GM18520 (cell line): ENCODE measurements around the gene METTL15.
"Not testable (repeated sequence)": the region's sequence is repeated elsewhere in the genome, so short reads cannot be mapped to it uniquely, and the experiment has no call there.

Experiments used
- ATAC-seq: cut with Tn5 transposase; IDR thresholded peaks from one replicate; pipeline ENCODE4 v1.9.1; 2021; ENCODE audit not compliant: unreplicated experiment

METTL15 gene

GRCh38 chr11:28108958-28109357 is 770 bp downstream of the METTL15 start:
- ATAC-seq = no peak

- ATAC-seq = peak; percentile 27
Observed at GRCh38 chr11:28110108-28110820, 2.1 kb downstream of the METTL15 start.

- ATAC-seq = no peak
Observed at GRCh38 chr11:28110821-28111200, 2.6 kb downstream of the METTL15 start.

- no peak for ATAC-seq
Observed at GRCh38 chr11:28114116-28114515, 5.9 kb downstream of the METTL15 start.

- ATAC-seq = no peak
Observed at GRCh38 chr11:28114731-28115130, 6.5 kb downstream of the METTL15 start.

GRCh38 chr11:28117712-28118111 is 9.5 kb downstream of the METTL15 start:
- no peak for ATAC-seq

GRCh38 chr11:28123151-28123581 is 15.0 kb downstream of the METTL15 start:
- ATAC-seq = no peak

GRCh38 chr11:28132548-28132947 is 24.4 kb downstream of the METTL15 start:
- no peak for ATAC-seq

- ATAC-seq = no peak
Observed at GRCh38 chr11:28133146-28133545, 25.0 kb downstream of the METTL15 start.

- not testable (repeated sequence) for ATAC-seq
Observed at GRCh38 chr11:28136157-28136556, 28.0 kb downstream of the METTL15 start.

- ATAC-seq = no peak
Observed at GRCh38 chr11:28137366-28137765, 29.2 kb downstream of the METTL15 start.

- no peak for ATAC-seq
Observed at GRCh38 chr11:28137832-28138231, 29.6 kb downstream of the METTL15 start.

GRCh38 chr11:28139841-28140415 is 31.7 kb downstream of the METTL15 start:
- no peak for ATAC-seq

GRCh38 chr11:28140689-28141455 is 32.7 kb downstream of the METTL15 start:
- ATAC-seq = no peak

GRCh38 chr11:28142724-28143123 is 34.5 kb downstream of the METTL15 start:
- no peak for ATAC-seq

GRCh38 chr11:28144808-28145207 is 36.6 kb downstream of the METTL15 start:
- no peak for ATAC-seq

GRCh38 chr11:28146123-28146751 is 38.0 kb downstream of the METTL15 start:
- no peak for ATAC-seq

- no peak for ATAC-seq
Observed at GRCh38 chr11:28152743-28153142, 44.6 kb downstream of the METTL15 start.

- ATAC-seq = no peak
Observed at GRCh38 chr11:28153586-28153985, 45.4 kb downstream of the METTL15 start.

- no peak for ATAC-seq
Observed at GRCh38 chr11:28168718-28169117, 60.5 kb downstream of the METTL15 start.

GRCh38 chr11:28169816-28170215 is 61.6 kb downstream of the METTL15 start:
- no peak for ATAC-seq

- no peak for ATAC-seq
Observed at GRCh38 chr11:28170759-28171158, 62.6 kb downstream of the METTL15 start.
